ENCODE results near the gene C20orf96. TPM values are rescaled to one million over a fixed set of nuclear protein-coding genes. Genes with fewer than 3 reads are reported as not detected.

Gene C20orf96
- total RNA-seq, 1 experiment from 2014 or later = 3.8 TPM

DNA sequence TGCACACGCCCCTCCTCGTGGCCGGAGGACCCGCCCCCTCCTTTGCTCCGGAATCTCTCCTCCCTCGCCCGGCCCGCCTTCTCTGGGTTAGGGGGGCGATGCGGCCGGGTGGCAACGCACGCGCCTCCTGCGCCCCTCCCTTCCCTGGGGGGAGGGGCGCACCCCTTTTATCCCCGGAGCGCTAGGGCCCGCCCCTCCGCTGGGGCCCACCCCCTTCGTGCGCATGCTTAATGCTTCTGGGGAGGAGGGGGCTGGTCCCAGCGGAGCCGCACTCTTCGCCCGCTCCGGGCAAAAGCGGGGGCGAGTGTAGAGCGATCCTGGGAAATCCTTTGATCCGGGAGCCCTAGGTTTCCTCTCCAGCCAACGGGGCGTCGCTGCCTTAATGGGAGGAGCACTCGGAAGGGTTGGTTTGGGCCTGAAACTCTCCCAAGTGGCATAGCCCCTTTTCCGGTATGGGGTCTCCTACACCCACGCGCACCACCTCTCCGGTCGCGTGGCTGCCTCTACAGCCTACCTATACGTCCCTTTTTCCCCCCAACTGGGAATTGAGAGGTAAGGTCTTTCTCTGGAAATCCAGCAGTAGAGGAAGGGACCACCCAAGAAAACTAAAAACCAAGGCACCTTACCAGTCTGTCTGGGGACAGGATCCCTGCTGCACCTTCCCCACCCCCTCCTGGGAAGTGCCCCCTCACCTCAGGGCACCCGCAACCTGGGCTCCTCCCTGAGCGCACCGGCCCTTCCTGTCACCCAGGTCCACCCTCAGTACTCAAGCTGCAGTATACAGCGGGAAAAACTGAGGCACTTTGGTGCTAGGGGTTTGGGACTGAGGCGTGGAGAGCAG, 36.9 kb upstream of the C20orf96 start:
- ChIA-PET CTCF (interaction anchor here (0.6 to 4.8 kb wide), 3 partner anchors 16 to 89 kb away, joined by 6 to 53 read pairs (median 7); no protein-coding TSS in a partner anchor), POLR2A (interaction anchor here (0.5 to 5.5 kb wide), 4 partner anchors 19 to 104 kb away, joined by 3 to 56 read pairs (median 30); partner anchors contain the start of gene NRSN2)
- peak overlapping the region; percentile 87 for H3K4me3 Mint-ChIP-seq (ENCODE audit: unreplicated experiment)
- no peaks in the 10 kb centered on the region for H3K27me3 Mint-ChIP-seq (ENCODE audit: insufficient read depth, unreplicated experiment)
- DNase-seq (ENCODE audit: unreplicated experiment) = peak; percentile 92
- peaks cover 24% of the 10 kb centered on the region for H3K4me1 Mint-ChIP-seq (ENCODE audit: insufficient read depth, unreplicated experiment)
- no peaks in the 10 kb centered on the region for H3K9me3 Mint-ChIP-seq (ENCODE audit: unreplicated experiment)
- peaks cover 37% of the 10 kb centered on the region for H3K36me3 Mint-ChIP-seq (ENCODE audit: insufficient read depth, unreplicated experiment)
- TF ChIP-seq, protein P1, sequence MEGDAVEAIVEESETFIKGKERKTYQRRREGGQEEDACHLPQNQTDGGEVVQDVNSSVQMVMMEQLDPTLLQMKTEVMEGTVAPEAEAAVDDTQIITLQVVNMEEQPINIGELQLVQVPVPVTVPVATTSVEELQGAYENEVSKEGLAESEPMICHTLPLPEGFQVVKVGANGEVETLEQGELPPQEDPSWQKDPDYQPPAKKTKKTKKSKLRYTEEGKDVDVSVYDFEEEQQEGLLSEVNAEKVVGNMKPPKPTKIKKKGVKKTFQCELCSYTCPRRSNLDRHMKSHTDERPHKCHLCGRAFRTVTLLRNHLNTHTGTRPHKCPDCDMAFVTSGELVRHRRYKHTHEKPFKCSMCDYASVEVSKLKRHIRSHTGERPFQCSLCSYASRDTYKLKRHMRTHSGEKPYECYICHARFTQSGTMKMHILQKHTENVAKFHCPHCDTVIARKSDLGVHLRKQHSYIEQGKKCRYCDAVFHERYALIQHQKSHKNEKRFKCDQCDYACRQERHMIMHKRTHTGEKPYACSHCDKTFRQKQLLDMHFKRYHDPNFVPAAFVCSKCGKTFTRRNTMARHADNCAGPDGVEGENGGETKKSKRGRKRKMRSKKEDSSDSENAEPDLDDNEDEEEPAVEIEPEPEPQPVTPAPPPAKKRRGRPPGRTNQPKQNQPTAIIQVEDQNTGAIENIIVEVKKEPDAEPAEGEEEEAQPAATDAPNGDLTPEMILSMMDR (IDR thresholded peaks at IDR 0.05; ENCODE audit: unreplicated experiment) = no peak
- no peak overlapping the region for H3K27ac Mint-ChIP-seq (ENCODE audit: low read depth, unreplicated experiment)
- intact Hi-C loops (cut with micrococcal nuclease) = no loop called here
- TSS peak; percentile 26 for BruUV-seq (replicated peaks)

DNA sequence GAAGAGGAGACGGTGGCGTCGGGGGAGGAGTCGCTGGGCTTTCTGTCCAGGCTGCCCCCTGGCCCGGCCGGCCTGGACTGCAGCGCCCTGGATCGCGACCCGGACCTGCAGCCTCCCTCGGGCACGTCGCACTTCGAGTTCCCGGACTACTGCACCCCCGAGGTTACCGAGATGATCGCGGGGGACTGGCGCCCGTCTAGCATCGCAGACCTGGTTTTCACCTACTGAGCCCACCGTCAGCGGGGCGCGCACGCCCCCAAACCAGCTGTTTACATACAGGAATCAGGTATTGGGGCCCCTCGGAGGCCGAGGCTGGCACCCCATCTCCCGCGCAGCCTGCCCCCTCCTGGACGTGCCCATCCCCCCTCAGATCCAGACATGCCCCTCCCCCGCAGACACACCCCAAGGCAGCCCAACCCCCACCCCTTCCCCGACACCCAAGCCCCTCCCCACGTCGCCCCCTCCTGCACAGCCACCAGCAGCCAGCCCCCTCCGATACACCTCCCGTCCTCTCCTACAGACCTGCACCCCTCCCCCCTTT, 36.2 kb upstream of the C20orf96 start:
- no TSS peak for BruUV-seq (replicated peaks)
- peak; percentile 36 for DNase-seq (ENCODE audit: unreplicated experiment)
- no peaks in the 10 kb centered on the region for H3K9me3 Mint-ChIP-seq (ENCODE audit: unreplicated experiment)
- peak overlapping the region; percentile 87 for H3K4me3 Mint-ChIP-seq (ENCODE audit: unreplicated experiment)
- CTCF ChIA-PET = interaction anchor here (0.6 to 2.7 kb wide), 2 partner anchors 24 to 27 kb away, joined by 4 to 18 read pairs; no protein-coding TSS in a partner anchor
- H3K4me1 Mint-ChIP-seq (ENCODE audit: insufficient read depth, unreplicated experiment) = peaks cover 24% of the 10 kb centered on the region
- intact Hi-C loops (cut with micrococcal nuclease) = no loop called here
- H3K36me3 Mint-ChIP-seq (ENCODE audit: insufficient read depth, unreplicated experiment) = peaks cover 39% of the 10 kb centered on the region
- H3K27me3 Mint-ChIP-seq (ENCODE audit: insufficient read depth, unreplicated experiment) = no peaks in the 10 kb centered on the region
- TF ChIP-seq, protein P1 (IDR thresholded peaks at IDR 0.05; ENCODE audit: unreplicated experiment) = no peak
- H3K27ac Mint-ChIP-seq (ENCODE audit: low read depth, unreplicated experiment) = no peak overlapping the region
- POLR2A ChIA-PET = interaction anchor here (1.2 to 5.5 kb wide), 11 partner anchors 18 to 135 kb away, joined by 4 to 56 read pairs (median 17); partner anchors contain the start of genes NRSN2, TBC1D20 and TRIB3

DNA sequence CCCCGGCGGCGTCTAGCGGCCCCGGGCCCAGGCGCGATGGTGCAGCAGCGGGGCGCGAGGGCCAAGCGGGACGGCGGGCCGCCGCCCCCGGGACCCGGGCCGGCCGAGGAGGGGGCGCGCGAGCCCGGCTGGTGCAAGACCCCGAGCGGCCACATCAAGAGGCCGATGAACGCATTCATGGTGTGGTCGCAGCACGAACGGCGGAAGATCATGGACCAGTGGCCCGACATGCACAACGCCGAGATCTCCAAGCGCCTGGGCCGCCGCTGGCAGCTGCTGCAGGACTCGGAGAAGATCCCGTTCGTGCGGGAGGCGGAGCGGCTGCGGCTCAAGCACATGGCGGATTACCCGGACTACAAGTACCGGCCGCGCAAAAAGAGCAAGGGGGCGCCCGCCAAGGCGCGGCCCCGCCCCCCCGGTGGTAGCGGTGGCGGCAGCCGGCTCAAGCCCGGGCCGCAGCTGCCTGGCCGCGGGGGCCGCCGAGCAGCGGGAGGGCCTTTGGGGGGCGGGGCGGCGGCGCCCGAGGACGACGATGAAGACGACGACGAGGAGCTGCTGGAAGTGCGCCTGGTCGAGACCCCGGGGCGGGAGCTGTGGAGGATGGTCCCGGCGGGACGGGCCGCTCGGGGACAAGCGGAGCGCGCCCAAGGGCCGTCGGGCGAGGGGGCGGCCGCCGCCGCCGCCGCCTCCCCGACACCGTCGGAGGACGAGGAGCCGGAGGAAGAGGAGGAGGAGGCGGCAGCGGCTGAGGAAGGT, 35.5 kb upstream of the C20orf96 start:
- CTCF ChIA-PET = interaction anchor here (0.6 to 2.7 kb wide), 4 partner anchors 20 to 602 kb away, joined by 3 to 18 read pairs (median 4); no protein-coding TSS in a partner anchor
- Mint-ChIP-seq H3K4me3 (ENCODE audit: unreplicated experiment) (peak overlapping the region; percentile 87), H3K27me3 (ENCODE audit: insufficient read depth, unreplicated experiment) (no peaks in the 10 kb centered on the region), H3K4me1 (ENCODE audit: insufficient read depth, unreplicated experiment) (peaks cover 24% of the 10 kb centered on the region), H3K9me3 (ENCODE audit: unreplicated experiment) (no peaks in the 10 kb centered on the region), H3K36me3 (ENCODE audit: insufficient read depth, unreplicated experiment) (peaks cover 44% of the 10 kb centered on the region), H3K27ac (ENCODE audit: low read depth, unreplicated experiment) (peak overlapping the region; percentile 73)
- DNase-seq (ENCODE audit: unreplicated experiment) = peak; percentile 47
- TF ChIP-seq, protein P1 (IDR thresholded peaks at IDR 0.05; ENCODE audit: unreplicated experiment) = no peak
- POLR2A ChIA-PET = interaction anchor here (1.1 to 5.5 kb wide), 18 partner anchors 13 to 235 kb away, joined by 4 to 56 read pairs (median 12); partner anchors contain the start of genes NRSN2, TBC1D20 and TRIB3
- intact Hi-C loops (cut with micrococcal nuclease) = loop anchor here (1.0 kb wide), 1 partner anchor 12 kb away; no protein-coding TSS in a partner anchor
- BruUV-seq (replicated peaks) = TSS peak; percentile 2
